Panc1 (cell line): ENCODE data around the gene MAP3K20. TPM values are rescaled to one million over a fixed set of nuclear protein-coding genes. Genes with fewer than 3 reads are reported as not detected.
A peak's percentile ranks its signal among the peaks of the same experiment; 100 is the strongest.

ENCODE experiments used
- ATAC-seq: fragments of 200-7000 bp; cut with Tn5 transposase; 2 replicates; pipeline ENCODE4 v1.9.1; 2020; ENCODE audit warnings: mild to moderate bottlenecking, moderate library complexity
- BruUV-seq: library from RNA; stranded (reverse); fragments of 400-500 nt; replicated peaks from 2 replicates; lab custom pipeline; 2021; lab: Mats Ljungman, UMichigan
- CTCF ChIA-PET: fragments of 300-600 bp; sonication (Branson Sonifier 250); formaldehyde crosslinking; loops from one replicate; lab custom pipeline; 2022; ENCODE audit warnings: antibody characterized with exemption; lab: Charles Lee
- POLR2A ChIA-PET: fragments of 300-600 bp; sonication (Branson Sonifier 250); formaldehyde crosslinking; loops from one replicate; lab custom pipeline; 2022; ENCODE audit warnings: antibody characterized with exemption; lab: Charles Lee
- DNase-seq: peaks from one replicate; pipeline ENCODE4 v3.0.0-alpha.2; 2010; ENCODE audit warnings: low read depth, low spot score
- H3K27ac ChIP-seq: 2 replicates; pipeline ENCODE4 v1.5.1; 2011; ENCODE audit warnings: mild to moderate bottlenecking, low read length, inconsistent platforms
- H3K27me3 ChIP-seq: fragments of 200-500 bp; sonication (Bioruptor generic); 2 replicates; pipeline ENCODE4 v1.6.0; 2014; ENCODE audit warnings: low read length, inconsistent platforms; ENCODE audit not compliant: control insufficient read depth, insufficient read depth
- H3K36me3 ChIP-seq: fragments of 200-500 bp; sonication (Bioruptor generic); 2 replicates; pipeline ENCODE4 v1.5.1; 2014; ENCODE audit warnings: inconsistent platforms, mild to moderate bottlenecking, low read length, moderate library complexity; ENCODE audit not compliant: control insufficient read depth, insufficient read depth
- H3K4me1 ChIP-seq: 2 replicates; pipeline ENCODE4 v1.5.1; 2011; ENCODE audit warnings: inconsistent platforms, mild to moderate bottlenecking, low read length, moderate library complexity; ENCODE audit not compliant: control insufficient read depth, insufficient read depth
- H3K4me3 ChIP-seq, 2 experiments: 2 replicates each; pipeline ENCODE4 v1.5.1; 2011 to 2012; ENCODE audit warnings: low read depth in 2 of 2, low read length in 2 of 2, mild to moderate bottlenecking in 2 of 2, inconsistent platforms in 1 of 2, moderate library complexity in 1 of 2
- H3K9me3 ChIP-seq: fragments of 200-500 bp; sonication (Bioruptor generic); 2 replicates; pipeline ENCODE4 v1.5.1; 2014; ENCODE audit warnings: low read depth, mild to moderate bottlenecking, inconsistent platforms, low read length, moderate library complexity; ENCODE audit not compliant: control insufficient read depth, insufficient read depth
- CTCF ChIP-seq: fragments of 450-650 bp; IDR thresholded peaks from 2 replicates; pipeline ENCODE4 v1.5.1; 2017; ENCODE audit warnings: mild to moderate bottlenecking
- POLR2AphosphoS5 ChIP-seq: IDR thresholded peaks from 2 replicates; pipeline ENCODE4 v1.6.1; 2012; ENCODE audit warnings: mild to moderate bottlenecking, low read depth, low read length, moderate library complexity
- REST ChIP-seq, 2 experiments: IDR thresholded peaks; 2 replicates each; pipeline ENCODE4 v1.6.1; 2011 to 2012; ENCODE audit warnings: low read depth in 2 of 2, control low read depth in 1 of 2, low read length in 1 of 2, mild to moderate bottlenecking in 1 of 2, moderate library complexity in 1 of 2; ENCODE audit not compliant: insufficient read depth in 1 of 2
- SIN3A ChIP-seq: IDR thresholded peaks from 2 replicates; pipeline ENCODE4 v1.6.1; 2012; ENCODE audit warnings: low read depth, mild to moderate bottlenecking, low read length, moderate library complexity, borderline replicate concordance; ENCODE audit not compliant: insufficient read depth
- TCF7L2 ChIP-seq: IDR thresholded peaks from 2 replicates; pipeline ENCODE4 v1.6.1; 2011; ENCODE audit warnings: mild to moderate bottlenecking, low read depth, low read length, inconsistent platforms
- in situ Hi-C: cut with HindIII; loops from 2 replicates; pipeline ENCODE4 v1.10.0; 2016; ENCODE audit warnings: low sequenced_read_pairs, low pct_unique_long_range_greater_than_20kb
- intact Hi-C: fragments of 100-400 bp; cut with micrococcal nuclease; formaldehyde crosslinking; loops from one replicate; pipeline ENCODE4 v1.10.0; 2022; ENCODE audit not compliant: unreplicated experiment
- total RNA-seq: library from RNA; stranded (reverse); gene quantifications from one replicate; pipeline ENCODE4 v1.2.1, GENCODE V29; 2021; ENCODE audit not compliant: unreplicated experiment

The MAP3K20 gene
- total RNA-seq, 1 experiment from 2014 or later = 121 TPM

DNA sequence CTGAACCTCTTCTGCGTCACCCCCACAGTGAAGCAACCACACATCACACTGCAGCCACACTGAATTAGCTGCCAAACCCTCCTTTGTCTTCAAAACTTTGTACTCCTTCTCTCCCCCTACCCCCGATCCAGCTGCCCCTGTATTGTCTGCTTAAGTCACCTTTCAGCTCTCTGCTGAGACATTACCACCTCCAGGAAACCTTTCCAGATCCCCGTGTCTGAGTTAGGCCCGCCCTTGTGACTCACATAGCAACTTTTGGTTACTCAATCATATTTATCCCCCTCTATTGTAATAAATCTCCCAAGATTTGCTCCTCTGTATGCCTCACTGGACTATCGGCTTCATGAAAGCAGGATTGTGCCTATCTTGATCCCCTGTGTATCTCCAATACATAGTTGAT is 196.2 kb downstream of the MAP3K20 start:
- H3K36me3 ChIP-seq = no peaks in the 10 kb centered on the region; the same call in 1 of the 2 replicates
- H3K27me3 ChIP-seq = no peaks in the 10 kb centered on the region
- in situ Hi-C loops = no loop called here
- no peaks in the 10 kb centered on the region for H3K9me3 ChIP-seq
- BruUV-seq = no TSS peak
- H3K4me3 ChIP-seq = no peak overlapping the region
- H3K4me1 ChIP-seq = no peaks in the 10 kb centered on the region
- no peak overlapping the region for H3K27ac ChIP-seq
- intact Hi-C loops = no loop called here
- POLR2A ChIA-PET = no interaction called here
- no peak for DNase-seq
- no peak for TF ChIP-seq REST (IDR thresholded peaks at IDR 0.05; ENCODE audit: insufficient read depth in 1 of 2, low read depth in 2 of 2, low read length in 1 of 2)
- no peak for TF ChIP-seq SIN3A
- no peak for TF ChIP-seq POLR2AphosphoS5
- no peak for TF ChIP-seq CTCF
- no peak for TF ChIP-seq TCF7L2
- peak; percentile 42; the same call in 1 of the 2 replicates for ATAC-seq
- CTCF ChIA-PET = no interaction called here

- DNase-seq (no peak), ATAC-seq (peak; percentile 45; the same call in 1 of the 2 replicates)
- POLR2A ChIA-PET = no interaction called here
- Histone ChIP-seq H3K9me3 (no peaks in the 10 kb centered on the region), H3K27me3 (no peaks in the 10 kb centered on the region), H3K27ac (no peak overlapping the region), H3K4me1 (no peaks in the 10 kb centered on the region), H3K36me3 (no peaks in the 10 kb centered on the region; the same call in 1 of the 2 replicates), H3K4me3 (no peak overlapping the region)
- TF ChIP-seq CTCF (peak; percentile 19), REST (IDR thresholded peaks at IDR 0.05; ENCODE audit: insufficient read depth in 1 of 2, low read depth in 2 of 2, low read length in 1 of 2) (no peak)
- CTCF ChIA-PET = no interaction called here
- no TSS peak for BruUV-seq
- in situ Hi-C loops (no loop called here), intact Hi-C loops (no loop called here)
These were observed 197.2 kb downstream of the MAP3K20 start for GRCh38 chr2:173272849-173273248.
